Brain microvascular endothelial cell (primary cell): Measurements from ENCODE around the gene BATF.

Experiments
- DNase-seq: peaks from one replicate; pipeline ENCODE4 v3.0.0-alpha.2; 2020
- H3K27ac ChIP-seq: fragments of 250-450 bp; sonication (Bioruptor Pico); 2 replicates; pipeline ENCODE4 v1.5.1; 2020; ENCODE audit warnings: mild to moderate bottlenecking, moderate library complexity
- H3K27me3 ChIP-seq: fragments of 250-450 bp; sonication (Bioruptor Pico); replicated peaks from 2 replicates; pipeline ENCODE4 v1.5.1; 2020; ENCODE audit warnings: mild to moderate bottlenecking
- H3K36me3 ChIP-seq: fragments of 250-450 bp; sonication (Bioruptor Pico); replicated peaks from 2 replicates; pipeline ENCODE4 v1.5.1; 2020; ENCODE audit warnings: mild to moderate bottlenecking
- H3K4me3 ChIP-seq: 2 replicates; pipeline ENCODE4 v1.5.1; 2011; ENCODE audit warnings: low read depth, mild to moderate bottlenecking, control low read depth, low read length, moderate library complexity
- CTCF ChIP-seq: IDR thresholded peaks from 2 replicates; pipeline ENCODE4 v1.5.1; 2011; ENCODE audit warnings: low read depth, mild to moderate bottlenecking, moderate library complexity, low read length, control low read depth, inconsistent platforms; ENCODE audit errors: missing control alignments
- in situ Hi-C: cut with HindIII; loops from 2 replicates; pipeline ENCODE4 v1.10.0; 2017; ENCODE audit warnings: low sequenced_read_pairs, low pct_ligation_motif_present

The BATF gene

GRCh38 chr14:75545907-75546306 lies 23.6 kb downstream of the BATF start:
- Histone ChIP-seq H3K36me3 (no peaks in the 10 kb centered on the region), H3K4me3 (no peak overlapping the region), H3K27me3 (no peaks in the 10 kb centered on the region), H3K27ac (no peak overlapping the region)
- no peak for TF ChIP-seq CTCF
- in situ Hi-C loops: no loop called here
- DNase-seq: no peak

- Histone ChIP-seq H3K27me3 (no peaks in the 10 kb centered on the region), H3K27ac (no peak overlapping the region), H3K36me3 (no peaks in the 10 kb centered on the region), H3K4me3 (no peak overlapping the region)
- TF ChIP-seq CTCF: no peak
- DNase-seq: no peak
- in situ Hi-C loops: no loop called here
Observed at GRCh38 chr14:75547552-75548250, 25.4 kb downstream of the BATF start.

DNA sequence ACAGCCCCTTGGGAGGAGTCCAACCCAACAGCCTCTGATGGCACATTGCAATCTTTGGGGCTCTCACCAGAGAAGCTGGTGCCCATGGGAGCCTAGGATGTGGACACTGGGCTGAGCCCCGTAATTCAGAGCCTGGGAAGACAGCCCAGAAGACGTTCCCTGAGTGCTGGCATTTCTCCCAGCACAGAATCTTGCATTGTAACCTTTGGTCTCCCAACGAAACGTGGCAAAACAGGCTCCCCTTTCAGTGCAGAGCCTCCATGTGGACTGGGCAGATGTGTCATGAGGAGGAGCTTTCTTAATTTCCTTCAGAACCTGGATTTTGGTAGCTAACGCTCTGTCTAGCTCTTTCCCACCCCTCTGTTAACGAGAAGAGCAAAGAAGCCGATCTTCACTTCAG lies 26.3 kb downstream of the BATF start:
- no peak overlapping the region for H3K27ac ChIP-seq
- in situ Hi-C loops: no loop called here
- no peak for DNase-seq
- no peaks in the 10 kb centered on the region for H3K27me3 ChIP-seq
- no peak for TF ChIP-seq CTCF
- no peak overlapping the region for H3K4me3 ChIP-seq
- no peaks in the 10 kb centered on the region for H3K36me3 ChIP-seq

- Histone ChIP-seq H3K27me3 (no peaks in the 10 kb centered on the region), H3K4me3 (no peak overlapping the region), H3K36me3 (no peaks in the 10 kb centered on the region), H3K27ac (no peak overlapping the region)
- in situ Hi-C loops: no loop called here
- TF ChIP-seq CTCF: no peak
- DNase-seq: no peak
Observed at GRCh38 chr14:75549169-75549568, 26.9 kb downstream of the BATF start.

DNA sequence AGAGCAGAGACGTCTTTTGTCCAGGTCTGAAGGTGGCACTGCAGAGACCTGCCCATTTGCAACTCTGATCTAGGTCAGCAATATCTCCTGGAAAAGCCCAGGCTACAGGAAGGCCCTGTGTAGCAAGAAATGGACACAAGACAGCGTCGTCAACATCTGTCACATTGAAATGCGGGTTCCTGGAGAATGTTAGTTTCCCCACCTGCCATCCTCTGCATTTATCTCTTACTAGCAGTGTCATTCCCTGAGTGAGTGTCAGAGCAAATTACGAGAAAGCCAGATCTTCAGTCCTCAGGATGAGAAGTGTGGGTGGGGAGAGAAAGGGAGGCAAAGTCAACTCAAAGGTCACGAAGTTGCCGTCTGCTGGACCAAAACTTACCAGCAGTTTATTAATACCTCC lies 28.8 kb downstream of the BATF start:
- DNase-seq: no peak
- in situ Hi-C loops: no loop called here
- Histone ChIP-seq H3K27ac (no peak overlapping the region), H3K4me3 (no peak overlapping the region), H3K36me3 (no peaks in the 10 kb centered on the region), H3K27me3 (no peaks in the 10 kb centered on the region)
- TF ChIP-seq CTCF: no peak

DNA sequence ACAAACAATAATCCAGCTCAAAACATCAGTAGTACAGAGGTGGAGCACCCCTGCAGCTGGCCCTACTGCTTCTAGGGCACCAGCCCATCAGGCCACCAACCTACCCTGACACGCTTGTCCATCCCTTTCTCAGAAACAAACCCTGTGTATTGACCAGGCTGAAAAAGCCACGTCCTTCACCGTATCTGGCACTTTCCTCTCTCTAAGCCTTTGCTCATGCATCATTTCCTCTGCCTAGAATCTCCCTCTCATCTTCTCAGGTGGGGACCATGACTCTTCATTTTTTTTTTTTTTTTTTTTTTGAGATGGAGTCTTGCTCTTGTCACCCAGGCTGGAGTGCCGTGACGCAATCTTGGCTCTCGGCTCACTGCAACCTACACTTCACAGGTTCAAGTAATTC lies 30.9 kb downstream of the BATF start:
- no peak for TF ChIP-seq CTCF
- no peaks in the 10 kb centered on the region for H3K27me3 ChIP-seq
- H3K36me3 ChIP-seq: no peaks in the 10 kb centered on the region
- H3K27ac ChIP-seq: no peak overlapping the region
- DNase-seq: no peak
- H3K4me3 ChIP-seq: no peak overlapping the region
- in situ Hi-C loops: no loop called here
